GM13976 (cell line): ENCODE data around the gene MS4A5.
"Not testable (repeated sequence)": the region's sequence is repeated elsewhere in the genome, so short reads cannot be mapped to it uniquely, and the experiment has no call there.

Source experiments
- DNase-seq: peaks from one replicate; pipeline ENCODE4 v3.0.0; 2012; ENCODE audit warnings: low spot score
- in situ Hi-C: fragments of 300-500 bp; cut with MboI; formaldehyde crosslinking; loops from one replicate; pipeline ENCODE4 v1.12.0; 2022; ENCODE audit warnings: low sequenced_read_pairs, mixed read lengths, inconsistent platforms; ENCODE audit not compliant: unreplicated experiment
- TF ChIP-seq, protein P1 (sequence below): IDR thresholded peaks from 2 replicates; pipeline ENCODE4 v1.5.1; 2012; ENCODE audit warnings: borderline replicate concordance, mild to moderate bottlenecking; ENCODE audit not compliant: insufficient read depth; ENCODE audit errors: extremely low read depth, missing control alignments, control extremely low read depth

The MS4A5 gene

DNA sequence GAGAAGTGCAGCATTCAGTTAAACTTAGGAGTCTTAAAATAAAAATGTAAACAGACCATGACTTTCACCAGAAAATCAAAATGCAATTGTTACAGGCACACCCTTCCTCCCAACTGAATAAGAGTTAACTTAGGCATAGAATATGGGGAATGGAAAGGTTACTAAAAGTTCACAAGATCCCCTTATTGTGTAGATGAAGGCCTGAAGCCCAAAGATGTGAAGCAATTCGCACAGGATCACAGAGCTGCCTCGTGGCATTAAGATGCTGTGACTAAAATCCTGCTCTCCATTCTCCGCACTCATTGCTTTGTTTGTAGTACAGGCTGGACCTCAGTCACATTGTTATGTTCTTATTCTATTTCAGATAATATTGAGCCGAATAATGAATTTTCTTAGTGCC, 4.0 kb downstream of the MS4A5 start:
- TF ChIP-seq, protein P1, sequence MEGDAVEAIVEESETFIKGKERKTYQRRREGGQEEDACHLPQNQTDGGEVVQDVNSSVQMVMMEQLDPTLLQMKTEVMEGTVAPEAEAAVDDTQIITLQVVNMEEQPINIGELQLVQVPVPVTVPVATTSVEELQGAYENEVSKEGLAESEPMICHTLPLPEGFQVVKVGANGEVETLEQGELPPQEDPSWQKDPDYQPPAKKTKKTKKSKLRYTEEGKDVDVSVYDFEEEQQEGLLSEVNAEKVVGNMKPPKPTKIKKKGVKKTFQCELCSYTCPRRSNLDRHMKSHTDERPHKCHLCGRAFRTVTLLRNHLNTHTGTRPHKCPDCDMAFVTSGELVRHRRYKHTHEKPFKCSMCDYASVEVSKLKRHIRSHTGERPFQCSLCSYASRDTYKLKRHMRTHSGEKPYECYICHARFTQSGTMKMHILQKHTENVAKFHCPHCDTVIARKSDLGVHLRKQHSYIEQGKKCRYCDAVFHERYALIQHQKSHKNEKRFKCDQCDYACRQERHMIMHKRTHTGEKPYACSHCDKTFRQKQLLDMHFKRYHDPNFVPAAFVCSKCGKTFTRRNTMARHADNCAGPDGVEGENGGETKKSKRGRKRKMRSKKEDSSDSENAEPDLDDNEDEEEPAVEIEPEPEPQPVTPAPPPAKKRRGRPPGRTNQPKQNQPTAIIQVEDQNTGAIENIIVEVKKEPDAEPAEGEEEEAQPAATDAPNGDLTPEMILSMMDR, result no peak
- in situ Hi-C loops, result no loop called here
- DNase-seq, result no peak

DNA sequence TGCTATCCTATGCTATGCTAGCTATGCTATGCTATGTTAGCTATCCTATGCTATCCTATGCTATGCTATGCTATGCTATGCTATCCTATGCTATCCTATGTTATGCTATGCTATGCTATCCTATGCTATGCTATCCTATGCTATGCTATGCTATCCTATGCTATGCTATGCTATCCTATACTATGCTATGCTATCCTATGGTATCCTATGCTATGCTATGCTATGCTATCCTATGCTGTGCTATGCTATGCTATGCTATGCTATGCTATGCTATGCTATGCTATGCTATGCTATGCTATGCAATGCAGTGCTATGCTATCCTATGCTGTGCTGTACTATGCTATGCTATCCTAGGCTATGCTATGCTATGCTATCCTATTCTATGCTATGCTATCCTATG, 17.7 kb downstream of the MS4A5 start:
- in situ Hi-C loops, result no loop called here
- no peak for DNase-seq
- TF ChIP-seq, protein P1, result no peak

DNA sequence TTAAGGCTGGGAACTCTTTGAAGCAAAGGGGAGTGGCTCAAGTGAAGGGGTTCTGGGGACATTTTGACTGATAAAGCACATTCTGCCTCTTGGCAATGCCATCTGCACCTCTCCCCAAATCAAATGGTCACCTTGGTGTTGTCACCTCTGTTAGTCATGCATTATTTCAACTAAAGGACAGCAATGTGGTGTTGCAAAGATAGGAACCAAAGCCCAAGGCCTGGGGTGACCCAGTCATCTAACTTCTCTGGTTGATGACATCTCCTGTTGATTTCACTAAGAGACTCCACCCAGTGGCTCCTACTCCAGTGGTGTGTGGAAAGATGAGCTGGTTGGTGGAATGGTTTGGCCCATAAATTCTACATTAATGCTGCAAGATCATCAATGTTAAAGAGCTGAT, 18.5 kb downstream of the MS4A5 start:
- TF ChIP-seq, protein P1, result no peak
- in situ Hi-C loops, result no loop called here
- no peak for DNase-seq

DNA sequence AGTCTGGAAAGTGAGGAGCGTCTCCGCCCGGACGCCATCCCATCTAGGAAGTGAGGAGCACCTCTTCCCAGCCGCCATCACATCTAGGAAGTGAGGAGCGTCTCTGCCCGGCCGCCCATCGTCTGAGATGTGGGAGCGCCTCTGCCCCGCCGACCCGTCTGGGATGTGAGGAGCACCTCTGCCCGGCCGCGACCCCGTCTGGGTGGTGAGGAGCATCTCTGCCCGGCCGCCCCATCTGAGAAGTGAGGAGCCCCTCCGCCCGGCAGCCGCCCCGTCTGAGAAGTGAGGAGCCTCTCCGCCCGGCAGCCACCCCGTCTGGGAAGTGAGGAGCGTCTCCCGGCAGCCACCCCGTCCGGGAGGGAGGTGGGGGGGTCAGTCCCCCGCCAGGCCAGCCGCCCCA, 21.8 kb downstream of the MS4A5 start:
- in situ Hi-C loops, result loop anchor here (10.0 to 25.0 kb wide), 2 partner anchors 56 to 639 kb away; partner anchors contain the start of genes MRPL16 and MS4A14
- DNase-seq, result not testable (repeated sequence)

DNA sequence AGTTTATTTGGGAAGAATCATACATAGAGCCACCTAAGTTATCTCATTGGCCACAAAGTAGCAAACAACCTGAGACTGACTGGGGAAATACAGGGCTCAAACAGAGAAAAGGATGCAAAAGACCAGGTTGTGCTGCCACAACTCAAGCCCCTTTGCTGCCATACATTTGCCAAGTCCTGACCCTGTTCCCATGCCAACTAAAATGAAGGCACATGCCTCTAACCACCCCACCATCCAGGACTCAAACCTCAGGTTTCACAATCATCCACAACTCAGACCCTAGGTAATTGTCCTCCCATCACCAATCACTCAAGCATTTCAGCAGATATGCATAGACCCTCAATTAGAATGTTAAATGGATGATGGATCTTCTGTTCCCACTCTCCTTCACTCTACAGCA, 24.8 kb downstream of the MS4A5 start:
- in situ Hi-C loops, result loop anchor here (10.0 to 25.0 kb wide), 2 partner anchors 59 to 642 kb away; partner anchors contain the start of genes MRPL16 and MS4A14
- DNase-seq, result no peak
- TF ChIP-seq, protein P1, result no peak

DNA sequence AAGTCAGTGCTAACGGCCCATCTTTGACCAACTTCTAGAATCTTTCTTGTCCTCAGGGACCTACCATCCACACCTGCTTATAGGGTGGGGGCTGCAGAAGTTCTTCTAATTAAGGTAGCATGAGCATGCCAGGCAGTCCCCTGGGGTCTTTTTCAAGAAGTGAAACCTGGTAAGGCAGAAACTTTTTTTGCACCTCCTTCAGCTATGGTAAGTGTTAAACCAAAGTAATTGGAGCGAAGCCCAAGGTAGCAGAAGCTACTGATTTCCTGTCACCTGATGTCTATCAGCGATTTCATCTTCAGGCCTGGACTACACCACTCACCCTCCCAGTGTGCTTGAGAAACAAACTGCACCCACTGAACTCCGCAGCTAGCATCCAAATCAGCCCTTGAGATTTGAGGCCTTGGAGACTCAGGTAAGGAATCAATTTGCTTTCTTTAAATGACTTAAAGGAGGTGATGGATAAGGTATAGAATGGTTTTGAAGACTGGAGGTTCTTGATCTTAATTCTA, 26.2 kb downstream of the MS4A5 start, which contains the start of gene MS4A1:
TSS of gene MS4A1 (plus strand) at position 317 of the 512 bp plus-strand sequence. CDS start 6,528 bp downstream, outside the sequence.
- DNase-seq, result peak; percentile 65
- in situ Hi-C loops, result loop anchor here (10.0 to 25.0 kb wide), 2 partner anchors 61 to 643 kb away; partner anchors contain the start of genes MRPL16 and MS4A14

DNA sequence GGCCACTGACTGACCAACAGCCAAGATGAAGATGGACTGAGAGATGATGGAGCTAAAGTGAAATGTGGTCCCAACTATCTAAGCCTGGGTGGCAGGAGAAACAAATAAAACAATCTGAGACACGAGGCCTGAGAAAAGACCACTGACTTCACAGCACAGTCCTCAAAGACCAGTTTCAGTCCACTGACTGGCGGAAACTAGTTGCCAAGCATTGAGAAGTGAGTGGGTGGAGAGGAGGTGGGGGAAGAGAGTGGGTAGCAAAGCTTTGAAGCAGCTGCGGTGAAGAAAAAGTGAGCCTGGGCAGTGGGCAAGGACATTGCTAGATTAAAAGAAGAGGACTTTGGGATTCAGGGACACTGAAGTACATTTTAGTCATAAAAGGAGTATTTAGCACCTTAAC, 28.2 kb downstream of the MS4A5 start:
- DNase-seq, result peak; percentile 32
- TF ChIP-seq, protein P1, result no peak
- in situ Hi-C loops, result loop anchor here (10.0 to 25.0 kb wide), 2 partner anchors 63 to 645 kb away; partner anchors contain the start of genes MRPL16 and MS4A14

More for the DNA sequence above, 26.2 kb downstream of the MS4A5 start, which contains the start of gene MS4A1:
- TF ChIP-seq, protein P1, result no peak
